Right lobe of liver (tissue), 4 donors: ENCODE measurements around the gene PROK1.

Experiments
- POLR2A ChIP-seq: fragments of 450-650 bp; IDR thresholded peaks from one replicate; pipeline ENCODE4 v1.6.1; 2017; ENCODE audit warnings: antibody characterized with exemption, mild to moderate bottlenecking
- TF ChIP-seq, protein P1 (sequence below), 4 donors: fragments of 200-600 bp in 3 of 4; fragments of 450-650 bp in 1 of 4; IDR thresholded peaks; one replicate each; pipeline versions ENCODE4 v1.5.1 to v1.8.0; 2016 to 2022; ENCODE audit warnings: antibody characterized with exemption in 4 of 4, mild to moderate bottlenecking in 2 of 4
- donor health status: DM: no; HTN: no; CAD: no.
- donor health status: DM: no; HTN: no; CAD: no.
- donor health status: DM: no; HTN: yes; CAD: no.

DNA sequence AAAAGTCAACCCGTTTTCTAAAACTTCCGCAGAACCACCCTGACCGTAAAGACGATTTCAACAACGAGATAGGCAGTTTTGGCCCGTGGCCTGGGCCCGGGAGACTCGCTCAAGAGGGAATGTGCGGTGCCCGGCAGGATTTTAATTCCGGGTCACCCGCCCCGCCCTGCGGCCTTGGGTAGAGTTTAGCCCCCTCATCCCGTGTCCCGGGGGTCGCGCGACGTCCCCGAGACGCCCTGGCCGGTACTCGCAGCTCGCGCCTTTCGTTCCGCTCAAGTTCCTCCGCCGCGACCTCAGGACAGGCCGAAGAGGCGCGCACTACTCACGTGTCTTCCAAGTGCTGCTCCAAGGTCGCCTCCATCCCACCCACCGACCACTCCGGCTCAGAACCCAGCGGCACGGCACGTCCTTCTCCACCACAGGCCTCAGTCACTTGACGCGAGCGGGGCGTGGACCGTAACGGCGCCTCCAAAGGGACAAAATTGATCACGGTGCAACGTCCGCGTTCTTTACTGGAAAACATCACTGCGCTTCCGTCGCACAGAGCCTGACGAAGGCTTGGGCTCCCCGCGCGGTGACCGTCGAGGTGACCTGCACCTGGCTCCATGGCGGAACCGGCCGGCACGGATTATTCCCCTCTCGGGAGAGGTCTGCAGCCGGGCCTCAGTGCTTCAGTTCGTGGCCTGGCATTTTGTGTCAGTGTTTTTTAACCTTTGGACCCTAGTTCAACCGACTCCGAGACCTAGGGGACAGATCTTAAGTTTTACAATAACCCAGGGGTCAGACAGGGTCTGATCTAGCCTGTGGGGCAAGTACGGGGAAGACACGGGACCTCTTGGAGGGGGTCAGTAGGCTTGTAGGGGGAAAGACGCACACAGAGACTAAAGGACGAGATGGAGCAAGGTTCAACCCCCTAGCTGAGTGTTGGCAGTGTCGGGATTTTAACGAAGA, 43.4 kb upstream of the PROK1 start, which contains the start of gene LAMTOR5:
- TF ChIP-seq, protein P1, sequence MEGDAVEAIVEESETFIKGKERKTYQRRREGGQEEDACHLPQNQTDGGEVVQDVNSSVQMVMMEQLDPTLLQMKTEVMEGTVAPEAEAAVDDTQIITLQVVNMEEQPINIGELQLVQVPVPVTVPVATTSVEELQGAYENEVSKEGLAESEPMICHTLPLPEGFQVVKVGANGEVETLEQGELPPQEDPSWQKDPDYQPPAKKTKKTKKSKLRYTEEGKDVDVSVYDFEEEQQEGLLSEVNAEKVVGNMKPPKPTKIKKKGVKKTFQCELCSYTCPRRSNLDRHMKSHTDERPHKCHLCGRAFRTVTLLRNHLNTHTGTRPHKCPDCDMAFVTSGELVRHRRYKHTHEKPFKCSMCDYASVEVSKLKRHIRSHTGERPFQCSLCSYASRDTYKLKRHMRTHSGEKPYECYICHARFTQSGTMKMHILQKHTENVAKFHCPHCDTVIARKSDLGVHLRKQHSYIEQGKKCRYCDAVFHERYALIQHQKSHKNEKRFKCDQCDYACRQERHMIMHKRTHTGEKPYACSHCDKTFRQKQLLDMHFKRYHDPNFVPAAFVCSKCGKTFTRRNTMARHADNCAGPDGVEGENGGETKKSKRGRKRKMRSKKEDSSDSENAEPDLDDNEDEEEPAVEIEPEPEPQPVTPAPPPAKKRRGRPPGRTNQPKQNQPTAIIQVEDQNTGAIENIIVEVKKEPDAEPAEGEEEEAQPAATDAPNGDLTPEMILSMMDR (IDR thresholded peaks at IDR 0.05), result peak in 1 of 4 donors; percentile 8
- peak; percentile 88 for TF ChIP-seq POLR2A
